ENCODE measurements around the gene ZKSCAN8.

DNA sequence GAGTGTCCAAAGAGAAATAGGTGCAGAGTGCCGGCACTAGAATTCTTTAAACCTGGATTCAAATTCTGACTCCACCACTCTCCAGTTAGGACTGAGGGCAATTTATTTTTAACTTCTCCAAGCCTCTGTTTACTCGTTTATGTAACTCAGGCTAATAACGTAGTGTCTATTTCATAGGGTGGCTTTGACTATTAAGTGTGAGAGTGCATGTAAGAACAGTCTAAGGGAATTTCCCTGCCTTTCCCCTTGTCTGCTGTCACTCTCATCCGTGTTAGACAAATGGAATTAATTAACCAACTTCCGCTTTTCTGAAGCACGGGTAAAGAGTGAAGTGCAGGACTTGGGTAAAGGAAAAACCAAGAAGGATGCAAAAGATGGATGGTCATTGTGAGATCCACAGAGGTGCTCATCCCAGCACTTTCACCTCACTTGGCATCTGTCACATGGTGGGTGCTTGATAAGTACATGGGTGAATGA is 4.1 kb upstream of the ZKSCAN8 start:
- no peak for TF ChIP-seq CTCF (IDR thresholded peaks at IDR 0.05)
- TF ChIP-seq POLR2AphosphoS5 (IDR thresholded peaks at IDR 0.05; ENCODE audit: insufficient read depth in 1 of 2, low read depth in 1 of 2): no peak
